Fibroblast of peridontal ligament (primary cell): ENCODE results near the gene ELP4.

Experiments used
- DNase-seq: peaks from one replicate; pipeline ENCODE4 v3.0.0-alpha.2; 2010; ENCODE audit errors: extremely low read depth

Gene ELP4

GRCh38 chr11:31809857-31810778 is 300.6 kb downstream of the ELP4 start:
- no peak for DNase-seq

DNA sequence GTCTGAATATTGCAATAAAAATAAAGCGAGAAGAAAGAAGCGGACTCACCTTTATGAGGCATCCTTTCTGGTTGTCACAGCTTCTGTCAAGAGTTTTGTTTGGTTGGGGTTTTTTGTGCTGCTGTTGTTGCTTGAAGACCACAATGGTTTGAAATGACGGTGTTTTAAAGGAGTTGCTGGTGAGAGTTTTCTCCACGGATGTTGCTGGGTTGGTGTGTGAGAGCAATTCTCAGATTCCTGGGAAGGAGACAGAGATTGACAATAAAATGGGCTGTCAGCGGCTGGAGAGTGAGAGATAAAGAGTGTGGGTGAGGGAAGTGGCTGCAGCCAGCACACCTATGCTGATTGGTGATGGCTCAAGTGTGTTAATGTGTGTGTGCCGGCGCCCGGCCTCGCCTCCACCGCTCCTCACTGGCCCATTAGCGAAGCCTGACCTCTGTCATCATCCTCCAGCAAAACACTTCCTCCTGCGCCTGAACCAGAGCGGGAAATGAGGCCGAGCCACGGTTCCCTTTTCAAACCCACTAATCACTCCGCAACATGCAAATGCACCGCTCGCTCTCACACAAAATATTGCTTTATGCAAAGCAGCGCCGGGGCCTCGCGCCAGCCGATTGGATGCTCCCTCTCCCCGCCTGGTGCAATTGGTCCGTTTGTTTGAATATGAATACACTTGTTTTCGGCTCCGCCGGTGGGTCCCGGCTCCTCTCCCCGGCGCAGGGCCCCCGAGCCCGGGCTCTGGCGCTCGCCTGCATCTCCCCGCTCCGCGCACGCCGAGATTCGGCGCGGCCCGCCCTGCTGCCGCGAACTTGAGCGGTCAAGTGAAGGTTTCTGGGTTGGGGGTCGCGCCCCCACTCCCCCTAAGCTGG is 301.4 kb downstream of the ELP4 start, which contains the start of gene PAX6:
Gene PAX6, minus strand, starts transcription at position 544 of the 869 bp plus-strand sequence. CDS start 4,911 bp downstream, outside the sequence.
- no peak for DNase-seq

- no peak for DNase-seq
Observed at GRCh38 chr11:31812383-31813381, 303.1 kb downstream of the ELP4 start.

DNA sequence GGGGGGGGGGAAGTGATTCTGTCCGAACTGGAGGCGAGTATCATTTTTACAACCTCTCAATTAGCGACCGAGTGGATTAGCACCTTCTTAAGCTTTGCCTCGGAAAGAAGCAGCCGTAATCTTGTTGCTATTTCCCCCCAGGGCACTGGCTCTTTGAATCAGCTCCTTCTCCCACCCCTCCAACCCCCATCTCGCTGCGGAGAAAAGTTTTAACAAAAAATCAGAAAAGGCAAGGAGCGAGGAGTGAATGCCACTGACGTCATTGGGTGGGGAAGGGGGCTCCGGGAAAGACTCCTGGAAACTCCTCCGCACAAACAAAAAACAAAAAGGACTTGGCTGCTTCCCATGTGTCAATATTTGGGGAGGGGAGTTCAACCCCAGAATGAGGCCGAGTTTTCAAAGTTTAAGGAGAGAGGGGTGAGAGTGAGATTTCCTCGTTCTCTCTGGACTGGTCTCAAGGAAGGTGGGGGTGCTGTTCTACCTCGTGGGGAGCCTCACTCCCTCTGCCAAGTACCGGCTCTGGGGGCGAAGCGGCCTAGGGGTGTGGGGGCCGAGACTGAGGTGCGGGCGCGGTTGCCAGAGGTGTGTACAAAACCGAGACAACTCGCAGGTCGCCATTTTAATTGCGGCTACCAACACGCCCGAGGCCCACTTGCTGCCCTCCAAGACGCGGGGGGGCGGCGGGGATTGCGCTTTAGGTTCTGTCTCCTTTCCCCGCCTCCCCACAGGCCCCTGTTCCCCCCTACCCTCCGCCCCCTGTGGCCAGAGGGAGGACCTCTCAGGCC is 304.0 kb downstream of the ELP4 start:
- no peak for DNase-seq

DNA sequence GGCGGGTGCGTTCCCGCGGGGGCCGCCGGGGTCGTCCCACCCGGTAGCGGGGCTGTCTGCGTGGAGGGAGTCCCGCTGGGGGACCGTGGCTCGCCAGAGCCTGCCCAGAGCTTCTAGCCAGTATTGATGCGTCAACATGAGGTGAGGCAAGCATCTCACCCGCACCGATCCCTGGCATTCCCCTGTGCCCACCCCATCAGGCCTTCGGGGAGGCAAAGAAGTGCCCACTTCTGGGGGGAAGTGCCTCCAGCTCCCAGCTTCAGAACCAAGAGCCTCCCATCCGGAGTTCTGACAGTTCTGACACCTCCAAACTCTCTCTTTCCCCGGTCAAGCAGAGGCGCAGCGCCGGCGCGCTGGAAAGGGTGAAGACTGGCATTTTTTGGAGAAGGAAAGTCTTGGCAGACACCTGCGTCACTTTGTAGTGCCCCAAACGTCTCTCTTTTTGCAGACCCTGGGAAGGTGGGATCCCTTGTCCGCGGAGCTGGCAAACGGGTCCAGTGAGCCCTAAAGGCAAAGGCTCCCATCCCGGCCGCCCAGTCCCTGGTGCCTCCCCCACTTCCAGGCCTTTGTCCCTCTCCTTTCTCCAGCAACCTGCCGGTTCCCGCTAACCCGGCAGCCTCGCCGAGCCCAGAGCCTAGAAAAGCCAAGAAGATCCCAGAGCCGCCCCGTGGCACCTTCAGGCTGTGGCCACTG is 304.8 kb downstream of the ELP4 start:
- no peak for DNase-seq

- DNase-seq = no peak
Observed at GRCh38 chr11:31815711-31816467, 306.3 kb downstream of the ELP4 start.

GRCh38 chr11:31816468-31817053 is 307.0 kb downstream of the ELP4 start:
- no peak for DNase-seq

DNA sequence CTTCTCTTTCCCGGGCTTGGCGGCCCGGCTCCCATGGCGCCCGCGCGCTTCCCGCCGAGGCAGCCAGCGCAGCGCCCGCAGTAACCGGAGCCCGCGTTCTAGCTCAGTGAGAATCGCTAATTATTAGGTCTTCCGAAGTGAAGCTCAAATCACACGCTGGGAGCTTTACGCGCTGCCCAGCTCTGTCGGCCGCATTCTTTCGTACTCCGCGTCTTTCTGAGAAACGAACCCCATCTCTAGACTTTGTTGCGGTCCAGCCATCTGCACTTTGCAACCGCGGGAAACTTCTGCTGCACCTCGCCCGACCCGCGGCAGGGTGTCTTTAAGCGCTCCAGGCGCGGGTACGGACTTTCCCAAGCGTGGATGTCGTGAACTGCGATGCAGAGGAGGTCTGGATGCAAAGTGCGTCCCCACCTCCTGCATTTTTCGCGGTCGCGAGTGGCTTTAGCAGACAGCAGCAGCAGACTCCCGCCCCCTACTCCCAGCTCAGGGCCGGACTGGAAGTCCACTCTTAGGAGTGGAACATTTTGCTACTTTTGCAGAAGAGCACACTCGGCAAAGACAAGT is 307.6 kb downstream of the ELP4 start:
- DNase-seq = no peak

- no peak for DNase-seq
Observed at GRCh38 chr11:31817621-31818424, 308.3 kb downstream of the ELP4 start.

DNA sequence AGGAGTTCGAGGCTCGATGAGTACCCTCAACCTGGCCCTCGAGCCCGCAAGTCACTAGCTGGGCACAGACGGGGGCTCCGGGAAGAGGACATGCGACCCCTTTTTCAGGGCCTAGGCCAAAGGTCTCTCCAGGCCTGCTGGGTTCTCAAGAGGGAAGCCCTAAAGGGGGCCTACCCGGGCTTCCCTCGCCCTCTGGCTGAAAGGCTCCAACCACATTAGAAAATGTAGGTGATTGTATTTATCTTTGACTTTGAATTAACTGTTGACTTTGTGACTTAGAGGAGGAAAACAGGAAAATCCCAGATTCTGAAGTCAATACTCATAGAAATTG is 308.8 kb downstream of the ELP4 start:
- no peak for DNase-seq

DNA sequence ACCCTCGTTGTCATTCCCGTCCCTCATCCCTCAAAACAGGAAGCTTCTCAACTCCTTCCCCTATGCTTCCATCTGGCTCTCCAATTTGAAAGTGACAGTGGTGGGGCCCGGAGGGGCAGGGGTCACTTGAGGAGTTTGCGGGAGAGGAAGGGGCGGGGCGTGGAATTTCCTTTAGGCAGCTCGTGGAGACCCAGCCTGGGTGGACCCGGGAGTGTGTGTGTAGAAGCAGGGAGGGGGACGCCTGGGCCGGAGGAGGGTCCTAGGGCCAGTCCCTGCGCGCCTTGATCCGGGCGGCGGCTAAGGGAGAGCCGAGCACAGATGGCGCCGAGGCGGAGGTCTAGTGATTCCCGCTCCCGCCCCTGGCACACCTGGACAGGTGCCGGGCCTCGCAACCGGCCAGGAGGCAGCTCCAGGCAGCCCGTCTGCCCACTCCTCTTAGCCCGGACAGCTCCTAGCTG is 309.3 kb downstream of the ELP4 start:
- DNase-seq = no peak

DNA sequence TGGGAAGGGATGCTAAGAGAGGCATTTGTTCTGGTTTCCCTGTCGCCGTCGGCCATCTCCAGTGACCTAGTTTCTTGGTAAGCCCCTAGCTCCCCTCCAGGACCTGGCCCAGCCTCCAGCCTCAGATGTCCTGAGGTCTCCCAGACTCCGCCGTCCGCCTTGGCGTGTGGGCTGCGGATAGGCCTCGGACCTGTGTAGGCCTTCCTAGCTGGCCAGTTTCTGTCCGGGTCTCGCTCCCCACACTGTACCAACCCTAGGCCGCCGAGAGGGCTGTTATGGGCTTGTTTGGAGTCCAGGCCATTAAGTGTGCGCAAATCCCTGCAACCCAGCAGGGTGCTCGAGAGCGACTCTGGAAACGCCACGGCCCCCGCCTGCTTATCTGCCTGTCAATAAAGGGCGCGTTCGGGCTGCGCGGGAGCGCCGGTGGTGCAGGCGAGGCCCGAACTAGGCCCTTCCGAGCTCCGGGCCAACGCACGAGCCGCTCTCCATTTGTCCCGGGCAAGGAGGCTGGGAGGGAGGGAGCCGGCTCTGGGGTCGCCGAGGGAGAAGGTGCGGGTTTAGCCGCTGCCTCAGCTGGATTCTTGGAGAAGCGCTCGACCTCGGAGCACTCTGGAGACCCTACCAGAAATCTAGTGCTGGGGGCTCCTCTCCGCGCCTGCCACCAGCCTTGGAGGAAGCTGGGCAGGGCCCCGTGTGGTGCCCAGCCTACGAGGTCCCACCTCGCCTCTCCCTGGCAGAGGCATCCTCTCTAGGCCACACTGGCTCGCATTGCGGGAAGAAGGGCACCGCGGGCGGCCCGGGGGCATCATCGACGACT is 310.3 kb downstream of the ELP4 start:
- no peak for DNase-seq

DNA sequence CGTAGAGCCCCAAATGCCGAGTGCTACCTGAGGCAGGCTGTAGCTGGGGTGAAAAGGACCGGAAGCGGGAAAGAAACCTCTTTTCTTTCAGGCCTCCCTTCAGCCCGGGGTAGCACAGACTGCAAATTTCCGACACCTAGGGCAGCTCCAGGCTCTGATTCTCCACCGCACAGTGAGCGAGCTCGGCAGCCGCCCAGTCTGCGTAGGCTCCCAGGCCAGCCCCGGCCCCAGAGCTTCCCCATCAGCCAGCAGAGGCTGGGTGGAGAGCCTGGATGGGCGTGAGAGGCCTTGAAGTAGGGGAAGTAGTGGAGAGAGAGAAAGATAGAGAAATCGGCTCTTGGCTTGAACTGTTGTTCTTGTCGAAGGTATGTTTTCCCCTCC is 310.9 kb downstream of the ELP4 start:
- DNase-seq = no peak

- no peak for DNase-seq
Observed at GRCh38 chr11:31821235-31821764, 311.7 kb downstream of the ELP4 start.

DNA sequence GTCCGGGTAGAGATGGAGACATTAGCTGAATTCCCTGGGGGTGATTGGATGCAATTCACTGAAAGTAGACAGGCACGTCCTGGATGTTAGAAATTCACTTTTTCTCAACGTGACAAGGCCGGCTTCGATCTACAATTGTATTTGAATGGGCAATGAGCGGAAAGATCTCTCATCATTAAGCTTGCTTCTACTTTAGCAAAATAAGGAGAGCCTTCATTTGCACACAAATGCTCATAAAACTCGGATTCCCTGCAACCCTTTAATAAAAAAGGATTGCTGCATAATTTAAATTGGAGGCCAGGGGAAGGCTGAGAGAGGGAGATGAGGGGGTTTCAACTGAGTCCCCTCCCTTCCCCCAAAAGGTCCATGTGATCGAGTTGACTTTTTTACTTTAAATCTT is 312.2 kb downstream of the ELP4 start:
- no peak for DNase-seq

- no peak for DNase-seq
Observed at GRCh38 chr11:31822175-31822926, 312.8 kb downstream of the ELP4 start.
